OCI-LY3 (cell line): ENCODE measurements around the gene TARM1.

ENCODE experiments used
- EZH2phosphoT487 ChIP-seq: fragments of 200-600 bp; shearing (Covaris generic); IDR thresholded peaks from 2 replicates; pipeline ENCODE4 v1.6.1; 2018; ENCODE audit warnings: antibody characterized with exemption, mixed run types, low read depth
- TF ChIP-seq, protein P1 (sequence below): fragments of 200-600, 300-600 bp; sonication (generic); IDR thresholded peaks from 2 replicates; pipeline ENCODE4 v1.5.1; 2014; ENCODE audit warnings: antibody characterized with exemption, low read length, low read depth

DNA sequence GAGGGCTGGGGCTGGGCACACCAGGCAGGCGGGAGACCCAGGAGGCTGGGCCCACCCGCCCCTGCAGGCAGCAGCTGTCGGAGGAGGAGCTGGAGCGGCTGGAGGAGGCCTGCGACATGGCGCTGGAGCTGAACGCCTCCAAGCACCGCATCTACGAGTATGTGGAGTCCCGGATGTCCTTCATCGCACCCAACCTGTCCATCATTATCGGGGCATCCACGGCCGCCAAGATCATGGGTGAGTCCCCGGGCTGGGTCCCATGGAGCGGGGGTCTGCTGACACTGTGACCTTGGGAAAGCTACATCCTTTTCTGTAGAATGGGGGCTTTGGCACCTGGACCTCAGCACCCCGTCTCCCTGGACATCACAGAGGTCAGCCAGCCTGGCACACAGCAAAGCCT is 42.5 kb upstream of the TARM1 start:
- TF ChIP-seq, protein P1, sequence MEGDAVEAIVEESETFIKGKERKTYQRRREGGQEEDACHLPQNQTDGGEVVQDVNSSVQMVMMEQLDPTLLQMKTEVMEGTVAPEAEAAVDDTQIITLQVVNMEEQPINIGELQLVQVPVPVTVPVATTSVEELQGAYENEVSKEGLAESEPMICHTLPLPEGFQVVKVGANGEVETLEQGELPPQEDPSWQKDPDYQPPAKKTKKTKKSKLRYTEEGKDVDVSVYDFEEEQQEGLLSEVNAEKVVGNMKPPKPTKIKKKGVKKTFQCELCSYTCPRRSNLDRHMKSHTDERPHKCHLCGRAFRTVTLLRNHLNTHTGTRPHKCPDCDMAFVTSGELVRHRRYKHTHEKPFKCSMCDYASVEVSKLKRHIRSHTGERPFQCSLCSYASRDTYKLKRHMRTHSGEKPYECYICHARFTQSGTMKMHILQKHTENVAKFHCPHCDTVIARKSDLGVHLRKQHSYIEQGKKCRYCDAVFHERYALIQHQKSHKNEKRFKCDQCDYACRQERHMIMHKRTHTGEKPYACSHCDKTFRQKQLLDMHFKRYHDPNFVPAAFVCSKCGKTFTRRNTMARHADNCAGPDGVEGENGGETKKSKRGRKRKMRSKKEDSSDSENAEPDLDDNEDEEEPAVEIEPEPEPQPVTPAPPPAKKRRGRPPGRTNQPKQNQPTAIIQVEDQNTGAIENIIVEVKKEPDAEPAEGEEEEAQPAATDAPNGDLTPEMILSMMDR, result no peak
- TF ChIP-seq EZH2phosphoT487, result no peak
